Activated naive CD4-positive, alpha-beta T cell treated with Interleukin-2 at 50 U/mL for 16 hours (primary cell): Measurements from ENCODE around the gene KIF12.

Experiments
- DNase-seq: peaks from one replicate; pipeline ENCODE4 v3.0.0-alpha.2; 2020

Gene KIF12

DNA sequence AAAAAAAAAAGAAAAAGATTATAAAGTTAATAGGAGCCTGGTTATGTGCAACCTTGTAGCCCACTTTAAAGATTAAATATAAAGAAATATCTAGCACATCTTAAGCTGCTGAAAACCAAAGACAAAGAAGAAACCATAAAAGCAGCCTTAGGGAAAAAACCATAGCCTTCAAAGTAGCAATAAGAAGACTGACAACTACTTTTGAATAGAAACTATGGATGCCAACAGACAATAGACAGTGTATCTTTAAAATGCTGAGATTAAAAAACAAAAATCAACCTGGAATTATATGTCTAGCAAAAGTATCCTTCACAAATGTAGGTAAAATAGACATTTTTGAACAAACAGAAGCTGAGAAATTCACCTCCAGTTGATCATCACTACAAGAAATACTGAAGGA, 3.4 kb upstream of the KIF12 start:
- DNase-seq, result no peak

DNA sequence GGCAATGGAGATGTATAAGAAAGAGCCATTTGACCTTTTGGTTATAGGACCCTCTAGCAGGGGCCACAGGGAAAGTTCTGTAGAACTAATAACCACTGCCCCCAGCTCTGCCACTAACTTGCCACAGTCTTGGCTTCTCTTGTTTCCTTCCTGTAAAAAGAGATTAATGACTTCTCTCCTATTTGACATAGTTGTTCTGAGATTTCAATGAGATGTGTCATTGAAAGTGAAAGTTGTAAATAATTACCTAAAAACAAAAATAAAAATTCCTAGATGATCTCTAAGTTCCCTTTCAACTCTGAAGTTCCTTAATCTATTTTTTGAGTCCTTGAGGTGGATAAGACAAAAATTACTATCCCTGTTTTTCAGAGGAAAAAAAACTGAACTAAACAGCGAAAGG, 1.4 kb upstream of the KIF12 start:
- DNase-seq, result no peak

DNA sequence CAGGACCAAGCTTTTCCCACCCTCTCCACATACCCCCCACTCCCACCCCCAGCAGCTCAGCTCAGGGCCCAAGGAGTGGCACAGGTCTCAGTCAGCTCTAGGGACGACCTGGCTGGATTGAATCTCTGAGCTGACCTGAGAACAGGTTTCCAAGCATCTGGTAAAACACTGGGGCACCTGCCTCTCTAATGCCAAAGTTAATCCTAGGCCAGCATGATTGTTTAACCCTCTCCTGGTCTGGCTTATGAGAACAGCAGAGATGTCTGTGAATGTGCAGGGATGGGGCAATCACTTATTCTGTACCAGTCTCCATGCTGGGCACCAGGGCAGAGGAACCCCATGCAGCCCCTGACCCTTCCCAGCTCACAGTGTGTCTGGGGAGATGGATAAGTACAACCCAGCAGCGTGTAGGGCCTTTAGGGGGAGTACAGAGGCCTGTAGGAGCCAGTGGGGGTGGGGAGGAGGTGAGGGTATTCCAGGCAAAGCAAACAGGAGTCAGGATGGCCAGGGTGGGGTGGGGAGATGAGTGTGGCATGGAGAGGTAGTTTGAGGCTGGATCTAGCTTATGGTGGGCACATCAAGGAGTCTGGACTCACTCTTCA, 678 bp upstream of the KIF12 start:
- no peak for DNase-seq

DNA sequence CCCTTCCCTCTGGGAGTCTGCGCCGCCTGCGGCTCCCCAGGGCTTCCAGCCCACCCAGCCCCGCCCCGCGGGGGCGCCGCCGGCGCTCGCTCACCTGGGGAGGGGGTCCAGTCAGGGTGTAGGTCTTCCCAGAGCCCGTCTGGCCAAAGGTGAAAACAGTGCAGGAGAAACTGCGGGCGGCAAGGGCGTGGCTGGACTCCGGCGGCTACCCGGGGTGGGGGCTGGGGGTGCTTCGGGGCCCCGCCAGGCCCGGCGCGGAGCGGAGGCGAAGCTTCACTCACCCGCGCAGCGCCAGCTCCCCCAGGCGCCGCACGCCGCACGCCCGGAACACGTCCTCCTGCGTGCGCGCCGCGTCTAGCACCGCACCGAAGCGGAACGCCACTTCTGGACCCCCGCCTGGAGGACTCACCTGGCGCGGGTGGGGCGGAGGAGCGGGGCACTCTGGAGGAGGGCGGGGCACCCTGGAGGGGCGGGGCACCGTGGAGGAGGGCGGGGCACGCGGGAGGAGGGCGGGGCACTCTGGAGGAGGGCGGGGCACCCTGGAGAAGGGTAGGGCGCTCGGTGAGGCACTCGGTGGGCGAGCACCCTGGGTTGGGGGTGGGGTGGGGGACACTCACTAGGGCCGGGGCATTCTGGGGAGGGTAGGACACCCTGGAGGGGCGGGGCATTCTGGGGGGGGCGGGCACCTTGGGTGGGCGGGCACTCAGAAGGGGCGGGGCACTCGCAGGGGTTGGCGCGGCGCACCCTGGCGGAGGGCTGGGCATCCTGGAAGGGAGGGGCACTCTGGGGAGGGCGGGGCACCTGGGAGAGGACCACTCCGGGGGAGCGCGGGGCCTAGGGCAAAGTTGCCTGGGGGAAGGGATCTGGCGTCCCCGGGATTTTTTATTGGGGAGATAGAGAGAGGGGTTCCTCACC, 814 bp downstream of the KIF12 start:
- DNase-seq, result no peak

DNA sequence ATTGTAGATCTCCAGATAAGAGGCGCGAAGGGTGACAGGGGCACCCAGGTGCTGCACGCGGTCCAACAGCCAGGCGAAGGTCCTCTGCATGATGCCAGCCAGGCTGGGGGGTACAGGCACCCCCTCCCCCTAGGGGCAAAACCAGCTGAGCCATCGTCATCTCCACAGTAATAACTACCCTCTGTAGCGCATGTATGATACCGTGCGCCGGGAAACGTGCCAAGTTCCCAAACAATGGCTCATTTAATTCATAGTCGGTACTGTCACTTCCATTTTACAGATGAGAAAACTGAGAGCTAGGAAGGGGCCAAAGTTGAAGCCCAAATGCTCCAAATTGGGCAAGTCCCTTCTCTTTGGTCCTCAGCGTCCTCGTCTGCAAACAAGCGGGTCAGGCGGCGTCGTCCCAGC, 1.5 kb downstream of the KIF12 start:
- no peak for DNase-seq

DNA sequence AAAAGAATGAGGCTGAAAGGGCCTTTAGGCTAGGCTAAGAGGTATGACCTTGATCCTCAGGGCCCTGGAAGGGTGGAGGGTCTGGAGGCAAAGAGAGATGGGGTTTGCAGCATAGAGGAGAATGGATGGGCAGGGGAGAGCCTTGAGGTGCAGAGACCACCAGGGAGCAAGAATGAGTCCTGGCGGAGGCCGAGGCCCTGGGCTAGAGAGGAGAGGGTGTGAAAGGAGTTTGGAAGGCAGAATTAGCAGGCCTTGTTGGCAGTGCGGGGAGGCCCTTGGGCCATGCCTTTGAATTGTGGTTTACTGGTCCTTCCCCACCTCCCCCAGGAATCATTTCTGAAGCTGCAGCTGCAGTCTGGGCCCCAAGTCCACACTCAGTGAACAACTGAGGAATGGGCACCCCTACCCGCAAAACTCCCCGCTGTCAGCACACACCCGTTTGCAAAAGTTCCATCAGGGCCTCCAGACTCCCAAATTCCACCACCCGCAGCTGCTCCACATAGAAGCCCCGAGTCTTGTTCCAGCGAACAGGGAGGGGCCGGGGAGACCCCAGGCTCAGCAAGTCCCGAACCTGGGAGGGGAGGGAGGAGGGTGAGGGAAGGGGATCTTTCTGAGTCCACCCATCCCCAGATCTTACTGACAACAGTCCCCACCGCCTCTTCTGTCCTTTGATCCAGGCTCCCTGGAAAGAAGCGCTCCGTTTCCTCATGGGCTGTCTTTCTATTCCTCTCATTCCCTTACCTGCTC, 2.1 kb downstream of the KIF12 start:
- DNase-seq, result no peak

DNA sequence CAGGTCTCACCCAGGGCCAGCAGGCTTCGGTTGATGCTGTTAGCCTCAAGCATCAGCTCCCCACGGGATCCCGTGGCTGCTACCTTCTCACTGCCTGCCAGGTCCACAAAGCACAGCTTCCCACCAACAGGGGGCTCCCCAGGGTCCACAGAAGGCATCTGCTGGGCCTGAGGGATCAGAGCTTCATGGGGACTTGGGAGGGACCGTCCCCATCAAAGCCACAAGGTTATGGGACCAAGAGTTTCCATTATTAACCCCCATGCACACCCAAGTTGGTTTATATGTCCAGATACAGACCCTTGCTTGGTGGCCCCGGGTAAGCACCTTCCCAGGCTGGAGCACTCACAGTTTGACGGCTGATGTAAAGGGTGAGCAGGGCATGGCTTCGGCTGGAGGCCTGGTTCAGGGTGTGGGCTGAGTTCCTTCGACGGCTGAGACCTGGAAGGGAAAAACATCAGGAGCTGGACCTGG, 3.0 kb downstream of the KIF12 start:
- DNase-seq, result no peak

DNA sequence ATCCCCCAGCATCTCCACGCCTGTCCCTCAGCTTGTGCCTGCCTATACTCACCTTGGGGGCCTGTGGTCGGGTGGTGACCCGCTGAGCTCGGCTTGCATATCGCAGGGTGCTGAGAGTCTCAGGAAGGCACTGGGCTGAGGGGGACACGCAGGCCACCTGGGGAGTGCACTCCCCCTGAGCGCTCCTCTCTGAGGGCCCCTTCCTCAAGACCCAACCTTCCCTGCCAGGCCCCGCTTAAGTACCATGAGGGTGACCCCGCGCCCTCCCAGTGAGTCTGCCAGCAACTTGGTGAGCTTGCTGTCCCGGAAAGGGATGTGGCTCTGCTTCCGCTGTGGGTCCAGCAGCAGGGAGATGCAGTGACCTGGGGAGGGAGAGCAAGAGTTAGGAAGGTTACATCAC, 4.1 kb downstream of the KIF12 start:
- DNase-seq, result no peak

DNA sequence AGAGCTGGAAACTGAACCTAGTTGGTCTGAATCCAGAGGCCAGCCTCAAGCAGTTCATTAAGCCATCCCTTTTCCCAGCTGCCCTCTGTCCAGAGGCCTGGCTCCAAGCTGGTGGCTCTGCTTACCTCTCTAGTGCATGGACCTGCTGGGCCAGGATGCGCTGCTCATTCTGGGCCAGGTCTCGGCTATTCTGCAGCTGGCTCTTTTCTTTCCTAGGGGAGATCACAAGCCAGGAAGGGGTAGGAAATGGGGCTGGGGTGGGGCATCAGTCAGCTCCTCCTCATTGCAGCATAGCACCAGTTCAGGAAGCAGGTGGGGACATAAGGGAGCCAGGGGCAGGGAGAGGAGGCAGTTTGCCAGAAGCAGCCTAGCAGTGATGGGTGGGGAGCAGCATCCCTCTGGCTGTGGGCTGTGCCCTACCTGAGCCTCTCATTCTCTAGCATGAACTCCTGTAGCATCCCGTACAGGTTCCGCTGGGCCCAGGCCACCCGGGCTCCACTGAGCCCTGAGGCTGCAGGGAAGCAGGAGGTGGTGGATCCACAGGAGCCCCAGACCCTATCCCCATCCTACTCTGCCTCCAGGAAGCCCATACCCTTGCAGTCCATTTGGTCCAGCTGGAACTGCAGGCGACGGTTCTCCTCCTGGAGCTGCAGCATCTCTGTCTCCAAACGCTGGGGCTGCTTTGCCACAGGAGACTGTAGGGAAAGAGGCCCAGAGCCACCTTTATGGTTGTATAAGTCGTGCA, 5.2 kb downstream of the KIF12 start:
- DNase-seq, result no peak

DNA sequence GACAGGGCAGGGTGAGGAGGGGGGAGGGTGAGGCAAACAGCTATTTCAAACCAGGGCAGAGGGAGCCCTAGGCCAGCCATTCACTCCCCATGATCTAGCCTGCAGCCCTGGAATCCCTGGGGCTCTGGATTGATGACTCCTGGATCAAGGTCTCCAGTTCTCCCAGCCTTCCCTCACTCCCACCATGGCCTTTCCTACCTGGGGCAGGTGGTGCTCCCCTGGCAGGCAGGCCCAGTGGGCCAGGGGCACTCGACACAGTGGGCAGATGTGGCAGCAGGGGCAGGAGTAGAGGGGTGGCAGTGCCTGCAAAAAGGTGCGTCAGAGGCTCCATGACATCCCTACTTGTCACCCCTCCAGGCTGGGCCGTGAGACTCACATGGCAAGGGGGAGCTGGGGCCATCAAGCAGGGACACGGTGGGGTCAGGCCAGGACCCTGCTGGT, 6.0 kb downstream of the KIF12 start:
- no peak for DNase-seq

DNA sequence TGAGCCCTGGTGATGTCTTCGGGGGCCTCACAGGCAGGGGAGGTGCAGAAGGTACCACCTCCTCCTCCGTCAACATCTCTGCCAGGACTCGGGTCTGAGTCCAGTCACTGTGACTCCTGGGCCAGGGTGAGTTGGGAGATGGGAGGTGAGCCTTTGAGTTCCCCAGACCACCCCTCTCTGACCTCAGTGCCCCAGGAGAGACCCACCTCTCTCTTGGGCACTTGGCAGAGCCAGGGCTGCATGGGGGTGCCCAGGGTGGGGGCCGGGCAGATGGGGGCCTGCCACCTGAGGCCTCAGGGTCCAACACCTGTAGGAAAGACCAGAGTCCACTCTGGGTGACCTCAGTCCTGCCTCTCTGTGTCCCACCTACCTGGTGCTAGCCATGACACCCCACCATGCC, 6.8 kb downstream of the KIF12 start:
- no peak for DNase-seq

DNA sequence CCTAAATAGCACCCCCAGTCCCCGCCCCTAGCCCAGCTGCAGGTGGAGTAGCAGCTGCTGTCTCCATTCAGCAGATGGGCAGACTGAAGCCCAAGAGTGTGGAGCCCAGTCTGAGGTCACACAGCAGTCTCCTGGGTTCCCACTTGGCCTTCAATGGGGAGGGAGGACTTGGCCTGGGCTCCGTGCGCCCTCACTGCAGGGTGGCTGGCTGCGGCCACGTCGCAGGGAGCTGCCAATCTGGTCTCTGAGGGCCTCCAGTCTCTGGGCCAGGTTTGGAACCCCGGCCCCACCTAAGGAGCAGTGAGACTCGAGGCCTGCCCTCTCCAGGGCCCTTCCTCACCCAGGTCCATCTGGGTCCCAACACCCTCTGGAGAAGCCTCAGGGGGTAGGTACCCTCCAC, 7.4 kb downstream of the KIF12 start:
- DNase-seq, result no peak

DNA sequence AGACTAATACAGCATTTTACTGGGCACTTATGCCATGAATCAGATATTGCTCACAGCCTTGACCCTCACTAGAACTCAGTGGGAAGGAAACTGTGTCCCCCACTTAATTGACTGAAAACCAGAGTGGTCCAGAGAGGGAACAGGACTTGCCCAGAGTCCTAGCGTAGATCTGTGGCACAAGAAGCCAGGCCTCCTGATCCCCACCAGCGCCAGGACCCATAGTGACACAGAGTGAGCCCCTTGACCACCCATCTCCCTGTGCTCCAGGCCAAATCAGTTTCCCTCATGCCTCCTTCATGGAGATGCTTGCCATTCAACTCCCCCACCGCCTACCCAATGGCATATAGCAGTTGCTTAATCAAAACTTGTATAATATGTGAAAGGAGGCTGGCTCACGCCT, 8.3 kb downstream of the KIF12 start:
- DNase-seq, result no peak

DNA sequence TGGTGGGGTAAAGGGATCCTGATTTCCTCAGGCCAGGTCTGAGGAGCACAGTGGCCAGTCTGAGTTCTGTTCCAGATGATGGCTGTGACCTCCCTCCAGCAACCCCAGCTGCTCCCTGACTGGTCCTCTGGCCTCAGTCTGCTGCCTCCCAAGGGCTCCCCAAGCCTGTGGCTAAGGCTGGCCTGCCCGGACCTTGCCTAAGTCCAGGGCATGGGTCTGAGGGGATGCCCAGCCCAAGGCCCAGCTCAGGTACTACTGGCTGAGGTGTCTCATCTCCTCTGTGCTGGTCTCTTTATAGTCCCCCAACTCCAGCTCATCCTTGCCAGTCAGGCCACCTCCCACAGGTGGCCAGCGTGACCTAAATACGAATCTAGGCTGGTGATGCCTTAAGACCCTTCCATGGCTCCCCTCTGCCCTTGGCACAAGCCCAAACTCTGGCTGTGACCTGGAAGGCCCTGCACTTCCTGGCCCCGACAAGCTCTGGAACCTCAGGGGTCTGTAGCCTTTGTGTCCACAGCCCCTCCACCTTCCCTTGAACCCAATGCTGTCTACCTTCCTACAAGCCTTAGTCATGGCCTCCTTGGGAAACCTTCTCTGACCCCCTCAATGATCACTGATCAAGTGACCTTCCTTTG, 9.8 kb downstream of the KIF12 start:
- DNase-seq, result no peak

DNA sequence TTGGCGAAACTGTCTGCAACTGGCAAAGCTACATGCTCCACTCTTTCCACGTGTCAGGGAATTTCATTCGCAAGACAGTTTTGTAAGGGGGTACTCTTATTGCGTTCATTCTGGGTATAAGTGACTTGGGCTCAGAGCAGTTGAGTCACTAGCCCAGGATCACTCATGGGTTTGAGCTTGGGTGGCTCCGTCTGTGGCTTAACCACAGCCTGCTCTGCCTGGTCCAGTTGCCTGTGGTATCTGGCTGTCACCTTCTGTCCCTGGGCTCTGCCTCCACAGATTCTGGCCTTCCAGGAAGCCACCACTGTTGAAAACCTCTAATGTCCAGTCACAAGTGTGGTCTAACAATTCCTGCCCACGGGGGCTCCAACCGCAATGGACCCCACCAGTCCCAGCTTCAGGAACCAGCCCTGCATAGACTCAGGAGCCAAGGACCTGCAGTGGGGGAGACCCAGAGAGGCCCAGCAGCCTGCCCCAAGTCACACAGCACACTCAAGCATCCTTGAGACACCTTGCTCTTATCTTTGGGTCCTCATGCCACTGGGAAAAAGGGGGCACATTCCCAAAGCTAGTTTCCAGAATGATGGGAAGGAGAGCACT, 10.4 kb downstream of the KIF12 start:
- DNase-seq, result no peak

DNA sequence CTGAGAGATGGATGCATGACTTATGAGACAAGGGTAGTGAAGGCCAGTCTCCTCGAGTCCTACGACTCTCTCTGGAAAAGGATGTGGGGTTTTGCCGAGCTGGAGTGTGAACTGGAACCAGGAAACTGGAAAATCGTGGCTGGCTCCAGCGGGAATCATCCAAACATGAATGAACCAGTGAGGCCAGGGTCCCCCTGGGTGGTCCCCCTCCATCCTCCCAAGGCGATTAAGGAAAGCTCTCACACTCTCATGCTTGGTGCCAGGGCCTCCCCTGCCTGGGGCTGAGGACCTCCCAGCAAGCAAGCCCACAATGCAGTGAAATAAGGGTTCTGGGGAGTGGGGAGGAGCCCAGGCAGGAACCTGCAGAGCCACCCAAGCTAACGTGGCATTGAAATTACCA, 11.4 kb downstream of the KIF12 start:
- DNase-seq, result no peak

DNA sequence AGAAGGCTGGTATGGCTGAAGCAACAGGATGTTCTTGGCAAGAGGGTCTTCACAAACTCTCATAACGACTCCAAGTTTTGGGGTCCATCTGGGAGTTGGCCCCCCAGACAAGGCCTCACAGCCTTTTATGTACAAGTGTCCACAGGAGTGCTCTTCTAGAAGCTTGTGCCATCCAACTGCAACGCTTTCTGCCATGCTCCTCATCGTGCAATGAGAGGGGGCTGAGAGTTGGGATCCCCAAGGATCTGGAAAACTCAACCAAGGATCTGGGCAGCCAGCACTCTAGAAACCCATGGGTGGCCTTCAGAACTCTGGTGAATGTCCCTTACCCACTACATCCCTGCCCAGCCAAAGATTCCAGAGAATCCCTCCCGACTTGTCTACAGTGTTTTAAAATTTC, 12.5 kb downstream of the KIF12 start:
- no peak for DNase-seq

DNA sequence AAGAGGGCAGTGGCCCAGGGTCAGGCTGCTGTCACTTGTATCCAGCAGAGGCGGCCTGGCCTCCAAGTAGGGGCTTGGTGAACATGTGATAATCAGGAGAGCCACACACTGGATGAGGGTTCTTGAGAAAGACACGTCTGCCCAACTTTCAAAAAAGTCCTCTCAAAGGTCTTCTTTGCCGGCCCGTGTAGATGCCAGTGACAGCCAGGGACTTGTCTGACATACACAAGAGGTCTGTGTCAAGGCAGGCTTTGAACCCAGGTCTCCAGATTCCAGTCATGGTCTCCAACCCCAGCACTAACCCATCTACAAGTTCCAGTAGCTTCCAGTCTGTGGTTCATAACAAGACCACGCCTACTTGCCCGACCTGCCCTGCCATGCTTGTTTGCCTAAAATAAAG, 13.1 kb downstream of the KIF12 start:
- no peak for DNase-seq

DNA sequence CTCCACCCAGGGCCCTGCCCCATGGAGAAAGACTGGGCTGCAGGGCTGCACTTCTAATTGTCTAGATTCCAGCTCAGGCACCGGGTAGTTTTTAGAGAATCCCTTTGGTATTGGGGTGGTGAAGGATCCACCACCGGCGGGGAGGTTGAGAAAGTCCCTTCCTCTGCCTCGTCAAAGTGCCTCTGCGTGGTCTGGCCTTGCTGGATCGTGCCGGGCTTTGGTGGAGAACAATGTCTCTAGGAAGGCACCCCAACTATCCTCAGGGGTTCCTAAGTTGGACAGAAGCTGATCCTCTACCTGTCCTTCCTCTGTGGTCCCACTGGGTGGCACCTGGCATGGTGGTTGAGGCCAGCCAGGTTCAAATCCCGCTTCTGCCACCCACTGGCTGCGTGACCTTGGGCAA, 13.7 kb downstream of the KIF12 start:
- no peak for DNase-seq

DNA sequence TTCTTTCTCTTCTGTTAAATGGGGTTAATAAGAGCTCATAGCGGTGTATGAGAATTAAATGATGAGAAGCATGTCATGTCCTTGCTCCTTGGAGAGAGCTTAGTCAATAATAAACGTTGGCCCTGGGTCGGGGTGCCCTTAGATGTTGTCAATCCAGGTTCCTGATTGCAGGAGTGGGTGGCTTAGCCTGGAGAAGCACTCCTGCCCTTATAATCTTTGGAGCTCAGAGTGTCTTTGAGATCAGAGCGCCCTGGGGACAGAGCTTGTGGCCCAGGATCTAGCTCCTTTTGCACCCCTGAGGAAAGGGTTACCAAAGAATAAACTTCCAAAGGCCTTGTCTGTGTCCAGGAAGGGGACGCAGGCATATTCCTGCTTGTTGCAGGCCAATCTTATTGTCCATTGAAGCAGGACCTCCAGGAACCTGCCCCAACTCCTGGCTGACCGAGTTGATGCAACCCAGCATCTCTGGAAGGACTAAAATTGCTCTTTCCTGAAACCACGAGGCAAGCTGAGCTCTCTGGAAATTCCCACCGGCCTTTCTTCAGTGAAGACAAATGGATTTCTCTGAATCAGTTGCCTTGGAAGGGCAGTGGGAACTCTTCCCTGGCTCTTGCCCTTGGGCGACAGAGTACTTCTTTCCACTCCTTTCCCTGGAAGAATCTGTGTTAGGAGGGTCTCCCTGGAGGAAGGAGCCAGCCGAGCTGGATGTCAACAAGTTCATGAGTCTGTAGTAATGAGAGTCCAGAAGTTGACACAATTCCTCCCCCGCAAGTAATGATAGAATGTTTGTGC, 14.6 kb downstream of the KIF12 start:
- no peak for DNase-seq

DNA sequence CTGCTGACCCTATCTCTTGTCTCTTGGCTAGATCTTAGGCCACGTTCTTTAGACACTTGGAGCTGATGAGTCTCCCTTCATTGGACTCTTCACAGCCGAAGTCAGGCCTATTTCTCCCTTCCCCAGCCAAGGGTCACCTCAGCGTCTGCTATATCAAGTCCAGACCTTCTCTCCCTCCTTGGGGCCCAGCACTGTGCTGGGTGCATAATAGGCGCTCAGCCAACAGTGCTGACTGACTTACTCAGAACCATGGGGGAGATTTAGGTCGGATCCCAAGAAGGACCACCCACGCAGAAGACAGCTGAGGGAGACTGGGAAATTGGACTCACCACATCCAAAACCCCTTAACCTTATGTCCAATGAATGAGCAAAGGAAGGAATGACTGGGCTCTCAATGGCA, 15.4 kb downstream of the KIF12 start:
- DNase-seq, result no peak
